ENCODE data around the gene EWSR1. TPM values are rescaled to one million over a fixed set of nuclear protein-coding genes. Genes with fewer than 3 reads are reported as not detected.
"Not testable (repeated sequence)": the region's sequence is repeated elsewhere in the genome, so short reads cannot be mapped to it uniquely, and the experiment has no call there.

EWSR1 gene
- total RNA-seq, 1 donor from 2014 or later, result 347 TPM

DNA sequence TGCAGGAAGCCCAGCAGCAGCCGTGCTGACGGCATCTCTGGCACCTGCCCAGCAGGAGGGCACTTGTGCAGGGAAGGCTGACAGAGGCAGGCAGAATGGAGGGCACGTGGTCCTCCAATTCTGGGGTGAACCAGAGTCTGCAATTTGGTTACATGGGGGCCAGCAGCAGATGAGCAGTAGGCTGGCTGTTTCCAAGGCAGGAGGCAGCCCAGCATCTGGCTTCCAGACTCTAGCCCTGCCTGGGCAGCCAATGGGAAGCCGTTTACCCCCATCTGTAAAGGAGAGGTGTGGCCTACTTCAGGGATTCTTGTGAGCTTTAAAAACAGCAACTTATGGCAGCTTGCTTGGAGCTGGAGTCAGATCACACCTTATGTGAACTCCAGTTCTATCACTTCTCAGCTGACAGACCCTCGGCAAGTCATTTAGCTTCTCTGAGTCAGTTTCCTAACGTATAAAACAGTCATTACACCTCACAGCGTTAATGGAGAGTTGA is 75.3 kb downstream of the EWSR1 start:
- H3K36me3 Mint-ChIP-seq, result peaks cover 18% of the 10 kb centered on the region
- H3K4me1 Mint-ChIP-seq (ENCODE audit: unreplicated experiment), result peaks cover 20% of the 10 kb centered on the region
- no peaks in the 10 kb centered on the region for H3K9me3 Mint-ChIP-seq
- H3K27ac Mint-ChIP-seq, result no peak overlapping the region
- TF ChIP-seq, protein P1, sequence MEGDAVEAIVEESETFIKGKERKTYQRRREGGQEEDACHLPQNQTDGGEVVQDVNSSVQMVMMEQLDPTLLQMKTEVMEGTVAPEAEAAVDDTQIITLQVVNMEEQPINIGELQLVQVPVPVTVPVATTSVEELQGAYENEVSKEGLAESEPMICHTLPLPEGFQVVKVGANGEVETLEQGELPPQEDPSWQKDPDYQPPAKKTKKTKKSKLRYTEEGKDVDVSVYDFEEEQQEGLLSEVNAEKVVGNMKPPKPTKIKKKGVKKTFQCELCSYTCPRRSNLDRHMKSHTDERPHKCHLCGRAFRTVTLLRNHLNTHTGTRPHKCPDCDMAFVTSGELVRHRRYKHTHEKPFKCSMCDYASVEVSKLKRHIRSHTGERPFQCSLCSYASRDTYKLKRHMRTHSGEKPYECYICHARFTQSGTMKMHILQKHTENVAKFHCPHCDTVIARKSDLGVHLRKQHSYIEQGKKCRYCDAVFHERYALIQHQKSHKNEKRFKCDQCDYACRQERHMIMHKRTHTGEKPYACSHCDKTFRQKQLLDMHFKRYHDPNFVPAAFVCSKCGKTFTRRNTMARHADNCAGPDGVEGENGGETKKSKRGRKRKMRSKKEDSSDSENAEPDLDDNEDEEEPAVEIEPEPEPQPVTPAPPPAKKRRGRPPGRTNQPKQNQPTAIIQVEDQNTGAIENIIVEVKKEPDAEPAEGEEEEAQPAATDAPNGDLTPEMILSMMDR (conservative IDR thresholded peaks at IDR 0.05), result no peak
- no peaks in the 10 kb centered on the region for H3K27me3 Mint-ChIP-seq
- no peak overlapping the region for H3K4me3 Mint-ChIP-seq
- DNase-seq (ENCODE audit: extremely low spot score, unreplicated experiment), result no peak

DNA sequence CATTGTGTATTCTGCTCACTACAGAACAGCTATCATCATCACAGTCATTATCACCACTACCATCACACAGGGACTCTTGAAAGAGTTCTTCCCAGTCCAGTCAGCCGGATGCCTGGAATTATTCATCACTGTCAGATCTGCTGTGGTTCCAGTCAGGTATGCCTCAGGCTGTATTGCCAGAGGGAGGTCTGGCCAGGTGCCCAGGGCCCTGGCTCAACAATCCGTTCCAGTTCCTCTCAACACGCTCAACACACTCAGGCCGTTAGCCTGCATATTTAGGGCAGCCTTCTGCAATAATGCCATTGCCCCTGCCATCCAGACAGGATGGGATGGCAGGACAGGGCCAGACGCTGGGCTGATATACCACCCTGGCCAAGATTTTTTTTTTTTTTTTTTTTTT is 76.1 kb downstream of the EWSR1 start:
- no peaks in the 10 kb centered on the region for H3K27me3 Mint-ChIP-seq
- peaks cover 20% of the 10 kb centered on the region for H3K36me3 Mint-ChIP-seq
- H3K9me3 Mint-ChIP-seq, result no peaks in the 10 kb centered on the region
- peaks cover 20% of the 10 kb centered on the region for H3K4me1 Mint-ChIP-seq (ENCODE audit: unreplicated experiment)
- DNase-seq (ENCODE audit: extremely low spot score, unreplicated experiment), result no peak
- TF ChIP-seq, protein P1 (conservative IDR thresholded peaks at IDR 0.05), result no peak
- peak overlapping the region; percentile 58 for H3K27ac Mint-ChIP-seq
- no peak overlapping the region for H3K4me3 Mint-ChIP-seq

DNA sequence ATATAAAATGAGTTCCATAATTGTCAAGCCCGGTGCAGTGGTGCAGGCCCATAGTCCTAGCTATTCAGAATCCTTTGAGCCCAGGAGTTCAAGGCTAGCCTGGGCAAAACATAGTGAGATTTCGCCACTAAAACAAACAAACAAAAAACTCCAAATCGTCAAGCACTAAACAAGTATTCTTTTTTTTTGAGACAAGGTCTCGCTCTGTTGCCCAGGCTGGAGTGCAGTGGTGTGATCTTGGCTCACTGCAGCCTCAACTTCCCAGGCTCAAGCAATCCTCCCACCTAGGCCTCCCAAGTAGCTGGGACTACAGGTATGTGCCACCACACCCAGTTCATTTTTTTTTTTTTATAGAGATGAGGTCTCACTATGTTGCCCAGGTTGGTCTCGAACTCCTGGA is 76.8 kb downstream of the EWSR1 start:
- peaks cover 20% of the 10 kb centered on the region for H3K36me3 Mint-ChIP-seq
- H3K27me3 Mint-ChIP-seq; H3K4me3 Mint-ChIP-seq; H3K9me3 Mint-ChIP-seq; H3K27ac Mint-ChIP-seq; DNase-seq (ENCODE audit: extremely low spot score, unreplicated experiment): not testable (repeated sequence)
- H3K4me1 Mint-ChIP-seq (ENCODE audit: unreplicated experiment), result peaks cover 20% of the 10 kb centered on the region

DNA sequence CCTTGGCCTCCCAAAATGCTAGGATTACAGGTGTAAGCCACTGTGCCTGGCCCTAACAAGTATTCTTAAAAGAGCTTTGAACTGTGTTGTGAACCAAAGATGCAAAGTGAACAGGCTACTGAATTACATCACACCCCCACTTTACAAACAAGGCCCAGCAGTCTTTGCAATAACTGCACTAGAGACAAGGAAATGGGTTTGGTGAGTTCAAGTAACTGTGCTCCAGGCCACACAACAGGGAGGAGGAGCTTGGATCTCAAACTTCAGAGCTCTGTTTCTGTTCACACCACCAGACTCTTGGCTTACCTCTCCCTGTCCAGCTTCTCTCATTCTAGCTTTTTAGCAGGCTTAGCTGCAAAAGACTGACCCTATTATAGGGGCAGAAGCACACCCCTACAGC is 77.9 kb downstream of the EWSR1 start:
- Mint-ChIP-seq H3K9me3 (no peaks in the 10 kb centered on the region), H3K27ac (no peak overlapping the region), H3K27me3 (no peaks in the 10 kb centered on the region), H3K4me1 (ENCODE audit: unreplicated experiment) (peaks cover 20% of the 10 kb centered on the region), H3K36me3 (peaks cover 20% of the 10 kb centered on the region), H3K4me3 (no peak overlapping the region)
- TF ChIP-seq, protein P1 (conservative IDR thresholded peaks at IDR 0.05), result no peak
- no peak for DNase-seq (ENCODE audit: extremely low spot score, unreplicated experiment)

DNA sequence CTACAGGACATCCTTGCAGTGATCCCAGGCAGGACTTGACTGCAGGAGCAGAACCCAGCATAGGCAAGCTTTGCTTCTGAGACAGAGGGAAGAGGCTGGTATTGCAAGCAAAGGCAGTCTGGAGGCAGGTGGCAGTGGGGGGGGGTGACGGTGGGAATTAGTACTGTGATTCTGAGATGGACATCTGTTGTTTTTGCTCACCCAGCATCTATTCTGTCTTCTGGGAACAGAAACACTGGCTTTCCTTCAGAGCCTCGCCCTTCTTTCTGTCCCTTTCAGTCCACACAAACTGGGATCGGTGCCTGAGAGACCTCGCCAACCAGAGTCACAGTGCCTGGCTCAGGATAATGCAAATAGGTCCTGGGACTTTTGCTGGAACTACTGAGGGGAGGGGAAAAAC is 78.6 kb downstream of the EWSR1 start:
- no peak overlapping the region for H3K4me3 Mint-ChIP-seq
- no peak for DNase-seq (ENCODE audit: extremely low spot score, unreplicated experiment)
- H3K27ac Mint-ChIP-seq, result no peak overlapping the region
- peaks cover 20% of the 10 kb centered on the region for H3K4me1 Mint-ChIP-seq (ENCODE audit: unreplicated experiment)
- TF ChIP-seq, protein P1 (conservative IDR thresholded peaks at IDR 0.05), result no peak
- no peaks in the 10 kb centered on the region for H3K9me3 Mint-ChIP-seq
- H3K27me3 Mint-ChIP-seq, result no peaks in the 10 kb centered on the region
- peaks cover 23% of the 10 kb centered on the region for H3K36me3 Mint-ChIP-seq

DNA sequence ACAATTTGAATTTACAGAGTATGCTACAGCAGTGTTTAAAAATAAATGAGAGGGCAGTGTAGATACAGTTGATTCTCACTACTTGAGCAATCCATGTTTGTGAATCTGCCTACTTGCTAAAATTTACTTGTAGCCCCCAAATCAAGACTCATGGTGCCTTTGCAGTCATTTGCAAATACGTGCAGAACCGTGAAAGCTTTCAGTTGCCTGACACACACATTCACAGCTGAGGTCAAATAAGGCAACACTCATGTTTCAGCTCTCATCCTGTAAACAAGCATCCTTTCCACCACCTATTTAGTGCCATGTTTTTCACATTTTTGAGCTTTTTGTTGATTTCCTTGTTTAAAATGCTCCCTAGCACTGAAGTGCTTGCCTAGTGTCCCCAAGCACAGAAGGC is 80.0 kb downstream of the EWSR1 start:
- Mint-ChIP-seq H3K27ac (no peak overlapping the region), H3K9me3 (no peaks in the 10 kb centered on the region)
- no peak for DNase-seq (ENCODE audit: extremely low spot score, unreplicated experiment)

More for the DNA sequence above, 80.0 kb downstream of the EWSR1 start:
- Mint-ChIP-seq H3K27me3 (no peaks in the 10 kb centered on the region), H3K4me3 (no peak overlapping the region), H3K36me3 (peaks cover 20% of the 10 kb centered on the region), H3K4me1 (ENCODE audit: unreplicated experiment) (peaks cover 15% of the 10 kb centered on the region)
- TF ChIP-seq, protein P1 (conservative IDR thresholded peaks at IDR 0.05), result no peak

Measured in type B pancreatic cell (in vitro differentiated cells).